HG03378 (cell line): ENCODE data around the gene OR8B8.
"Not testable (repeated sequence)": the region's sequence is repeated elsewhere in the genome, so short reads cannot be mapped to it uniquely, and the experiment has no call there.

ENCODE experiments used
- ATAC-seq: cut with Tn5 transposase; IDR thresholded peaks from one replicate; pipeline ENCODE4 v1.9.1; 2021; ENCODE audit warnings: mild to moderate bottlenecking, moderate library complexity; ENCODE audit not compliant: unreplicated experiment

The OR8B8 gene, protein sequence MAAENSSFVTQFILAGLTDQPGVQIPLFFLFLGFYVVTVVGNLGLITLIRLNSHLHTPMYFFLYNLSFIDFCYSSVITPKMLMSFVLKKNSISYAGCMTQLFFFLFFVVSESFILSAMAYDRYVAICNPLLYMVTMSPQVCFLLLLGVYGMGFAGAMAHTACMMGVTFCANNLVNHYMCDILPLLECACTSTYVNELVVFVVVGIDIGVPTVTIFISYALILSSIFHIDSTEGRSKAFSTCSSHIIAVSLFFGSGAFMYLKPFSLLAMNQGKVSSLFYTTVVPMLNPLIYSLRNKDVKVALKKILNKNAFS

DNA sequence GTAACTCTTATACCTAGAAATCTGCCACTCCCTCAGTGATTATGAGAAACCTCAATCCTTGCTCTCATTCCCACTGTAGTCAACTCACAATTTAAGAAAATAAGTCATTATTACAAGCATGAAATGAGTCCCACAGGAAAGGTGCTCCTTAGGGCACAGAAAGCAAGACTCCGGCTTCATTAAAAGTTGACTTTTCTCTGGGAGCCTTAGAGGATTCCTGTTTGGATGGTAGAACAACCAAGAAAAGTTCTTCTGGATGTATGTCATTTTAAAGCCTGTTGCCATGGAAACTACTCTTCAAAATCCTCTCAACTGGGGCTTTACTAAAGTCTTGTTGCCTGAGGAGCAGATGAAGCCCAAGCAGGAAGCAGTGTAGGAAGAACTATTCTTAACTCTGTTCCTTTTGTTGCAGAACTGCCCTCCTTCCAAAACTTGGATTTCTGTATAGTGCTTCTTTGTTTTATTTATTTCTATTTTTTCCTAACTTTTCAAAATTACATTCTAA is at the start of gene OR8B8:
TSS of gene OR8B8 (minus strand) at position 51 of the 505 bp plus-strand sequence. CDS start 4,611 bp downstream, outside the sequence.
- no peak for ATAC-seq

DNA sequence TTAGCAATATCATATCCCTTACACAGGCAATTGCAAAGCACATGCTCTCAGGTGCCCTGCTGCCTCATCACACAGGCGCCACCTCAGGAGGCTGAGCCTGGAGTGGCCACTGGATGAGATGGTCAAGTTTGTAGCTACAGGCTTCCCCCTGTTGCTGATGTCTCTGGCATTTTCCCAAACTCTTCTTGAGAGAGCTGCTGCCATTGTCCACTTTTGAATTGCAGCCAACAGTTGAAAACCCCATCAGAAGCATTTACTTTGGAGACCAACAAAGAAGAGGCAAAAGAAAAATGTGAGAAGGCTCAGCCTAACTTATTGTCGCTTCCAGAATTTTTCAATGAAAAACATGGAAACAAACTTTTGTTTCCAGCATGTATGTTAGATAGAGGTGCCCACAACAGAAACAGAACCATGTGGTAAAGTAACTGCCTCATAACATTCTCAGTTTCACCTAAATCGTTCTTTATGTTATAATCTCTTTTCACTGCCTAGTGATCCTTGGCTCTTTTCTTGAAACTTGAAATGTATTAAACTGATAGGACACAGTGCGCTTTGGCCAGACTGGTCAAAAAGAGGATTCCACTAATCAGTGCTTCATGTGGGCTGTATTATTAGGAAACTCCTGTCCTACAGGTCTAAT is 47.6 kb upstream of the OR8B8 start:
- no peak for ATAC-seq

- ATAC-seq = no peak
Observed at GRCh38 chr11:124483422-124483821, 37.9 kb upstream of the OR8B8 start.

- ATAC-seq = no peak
Observed at GRCh38 chr11:124482362-124483147, 37.1 kb upstream of the OR8B8 start.

DNA sequence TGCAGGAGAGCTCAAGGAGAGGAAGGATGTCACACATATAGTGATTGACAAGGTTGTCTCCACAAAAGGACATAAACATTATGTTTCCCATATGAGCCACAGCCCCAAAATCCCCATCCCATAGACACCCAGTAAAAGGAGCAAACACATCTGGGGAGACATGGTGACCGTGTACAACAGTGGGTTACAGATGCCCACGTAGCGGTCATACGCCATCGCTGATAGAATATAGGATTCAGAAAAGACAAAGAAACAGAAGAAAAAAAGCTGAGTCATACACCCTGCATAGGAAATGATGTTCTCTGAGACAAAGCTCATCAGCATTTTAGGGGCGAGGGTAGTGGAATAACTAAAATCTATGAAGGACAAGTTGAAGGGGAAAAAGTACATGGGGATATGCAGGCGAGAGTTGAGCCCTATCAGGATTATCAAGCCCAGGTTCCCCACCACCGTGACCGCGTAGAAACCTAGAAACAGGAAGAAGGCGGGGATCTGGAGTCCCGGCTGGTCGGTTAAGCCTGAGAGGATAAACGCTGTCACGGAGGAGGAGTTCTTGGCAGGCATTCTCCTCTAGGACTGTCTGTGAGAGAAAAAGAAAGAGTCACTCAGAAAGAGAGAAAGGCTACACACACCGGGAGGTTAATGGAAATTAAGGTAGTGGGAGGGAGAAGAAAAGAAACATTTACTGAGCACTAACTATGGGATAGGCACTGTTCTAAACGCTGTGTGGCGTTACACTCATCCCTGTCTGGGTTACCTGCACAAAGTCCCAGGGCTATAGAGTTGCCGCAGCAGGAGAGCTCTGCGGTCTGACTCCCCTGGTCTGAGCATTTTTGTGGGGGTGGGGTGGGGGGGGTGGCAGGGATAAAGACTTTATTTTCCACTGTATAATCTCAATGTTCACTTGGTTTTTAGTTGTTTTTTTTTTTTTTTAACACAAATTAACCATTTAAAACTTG is 36.1 kb upstream of the OR8B8 start:
- ATAC-seq = no peak

DNA sequence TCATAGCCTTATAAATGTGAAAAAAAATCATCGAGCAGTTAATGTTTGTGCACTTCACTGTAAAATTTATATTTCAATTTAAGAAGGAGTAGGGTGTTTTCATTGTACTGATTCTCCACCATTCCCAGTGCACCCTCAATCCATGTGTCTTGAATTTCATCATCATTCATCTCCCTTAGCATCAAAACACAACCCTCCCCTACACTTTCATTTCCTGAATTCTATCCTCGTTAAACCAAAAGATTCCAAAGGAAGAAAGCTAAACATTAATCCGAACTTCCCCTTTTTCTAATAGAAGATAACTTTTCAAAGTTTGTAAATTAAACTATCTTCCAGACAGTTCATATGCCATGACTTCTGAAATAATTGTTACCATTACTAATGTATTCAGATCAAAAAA is 34.1 kb upstream of the OR8B8 start:
- no peak for ATAC-seq

DNA sequence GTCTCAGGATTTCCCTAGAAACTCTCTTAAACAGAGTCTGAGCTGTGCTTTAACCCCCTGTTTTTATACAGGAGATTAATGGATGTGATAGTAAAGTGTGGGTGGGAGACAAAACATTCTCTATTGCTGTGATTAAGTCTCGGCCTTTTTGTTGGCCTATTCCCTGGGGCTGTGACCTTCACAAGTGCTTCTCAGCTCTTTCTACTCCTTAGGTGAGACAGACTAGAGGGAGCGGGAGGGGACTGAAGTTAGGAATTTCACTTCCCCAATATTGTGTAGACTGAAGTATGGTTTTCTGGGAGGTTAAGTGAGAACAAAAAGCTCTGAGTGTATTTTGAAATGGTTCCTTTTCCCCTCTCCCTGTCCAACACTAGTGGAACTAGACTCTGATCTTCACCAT is 29.8 kb upstream of the OR8B8 start:
- no peak for ATAC-seq

DNA sequence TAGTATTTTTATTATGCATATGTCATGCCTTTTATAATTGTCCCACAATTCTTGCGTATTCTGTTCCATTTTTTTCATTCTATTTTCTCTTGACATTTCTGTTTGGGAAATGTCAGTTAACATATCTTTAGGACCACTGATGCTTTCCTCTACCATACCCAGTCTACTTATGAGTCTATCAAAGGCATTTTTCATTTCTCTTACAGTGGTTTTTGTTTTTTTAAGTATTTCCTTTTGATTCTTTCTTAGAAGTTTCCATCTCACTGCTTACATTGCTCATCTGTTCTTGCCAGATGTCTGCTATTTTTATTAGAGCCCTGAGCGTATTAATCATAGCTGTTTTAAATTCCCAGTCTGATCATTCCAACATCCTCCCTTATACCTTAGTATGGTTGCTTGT is 29.3 kb upstream of the OR8B8 start:
- ATAC-seq = no peak

DNA sequence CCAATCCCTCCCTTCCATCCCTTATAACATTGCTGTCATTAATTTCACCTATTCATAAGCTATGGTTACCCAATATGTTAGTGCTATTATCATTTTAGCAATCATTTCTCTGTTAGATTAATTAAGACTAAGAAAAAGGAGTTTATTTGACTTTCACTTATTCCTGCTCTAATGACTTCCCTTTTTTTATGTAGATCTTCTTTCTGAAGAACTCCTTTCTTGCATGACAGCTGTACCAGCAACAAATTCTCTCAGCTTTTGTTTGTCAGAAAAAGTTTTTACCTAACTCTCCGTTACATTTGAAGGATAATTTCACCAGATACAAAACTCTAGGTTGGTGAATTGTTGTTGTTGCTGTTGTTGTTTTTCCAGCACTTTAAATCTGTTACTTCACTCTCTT is 28.6 kb upstream of the OR8B8 start:
- no peak for ATAC-seq

- ATAC-seq = no peak
Observed at GRCh38 chr11:124473476-124473875, 28.0 kb upstream of the OR8B8 start.

DNA sequence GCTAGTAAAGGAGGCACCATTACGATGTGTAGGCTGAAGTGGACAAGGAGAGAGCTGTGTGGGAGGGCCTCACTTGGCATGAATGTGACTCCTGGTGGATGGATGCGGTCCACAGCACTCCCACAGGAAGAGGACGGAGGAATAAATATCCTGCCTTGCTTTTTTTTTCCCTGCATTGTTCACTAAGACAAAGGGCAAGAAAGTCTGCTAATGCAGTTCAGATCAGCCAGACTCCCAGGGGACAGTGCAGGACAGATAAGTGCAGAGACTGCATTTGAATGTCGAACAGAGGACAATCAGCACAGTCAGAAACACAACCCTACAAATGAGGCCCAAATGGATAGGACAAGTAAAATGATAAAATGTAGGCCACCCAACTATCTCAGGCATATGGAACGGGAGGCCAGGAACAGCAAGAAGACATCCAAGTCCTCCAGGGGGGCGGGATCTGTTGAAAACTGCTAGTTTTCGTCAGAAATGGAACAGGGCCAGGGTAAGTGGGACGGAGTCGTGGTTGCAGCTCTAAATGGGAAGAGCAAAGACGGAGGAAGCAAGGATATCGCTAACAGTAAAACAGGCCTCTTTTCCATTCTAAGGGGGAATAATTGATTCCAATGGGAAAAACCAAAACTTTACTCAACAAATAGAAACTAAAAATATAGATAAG is 25.2 kb upstream of the OR8B8 start:
- no peak for ATAC-seq

- no peak for ATAC-seq
Observed at GRCh38 chr11:124467381-124467927, 22.0 kb upstream of the OR8B8 start.

DNA sequence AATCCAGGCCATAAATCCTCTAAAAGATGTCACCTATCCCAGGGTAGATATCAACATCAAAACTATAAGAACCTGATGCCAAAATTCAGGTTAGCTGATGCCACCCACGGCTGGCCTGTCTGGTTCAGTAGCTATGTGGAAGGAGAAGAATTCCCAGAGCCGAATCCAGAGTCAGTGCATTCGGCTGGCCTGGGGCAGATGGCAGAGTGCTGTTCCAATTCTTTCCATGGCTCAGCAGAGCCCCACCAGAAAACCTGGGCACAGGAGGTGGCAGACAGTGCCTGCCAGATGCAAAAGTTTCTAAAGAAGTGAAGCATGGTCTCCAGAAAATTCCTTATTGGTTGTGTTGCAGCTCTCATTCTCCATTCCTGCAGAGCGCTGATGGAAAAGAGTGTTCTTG is 19.9 kb upstream of the OR8B8 start:
- ATAC-seq = no peak

DNA sequence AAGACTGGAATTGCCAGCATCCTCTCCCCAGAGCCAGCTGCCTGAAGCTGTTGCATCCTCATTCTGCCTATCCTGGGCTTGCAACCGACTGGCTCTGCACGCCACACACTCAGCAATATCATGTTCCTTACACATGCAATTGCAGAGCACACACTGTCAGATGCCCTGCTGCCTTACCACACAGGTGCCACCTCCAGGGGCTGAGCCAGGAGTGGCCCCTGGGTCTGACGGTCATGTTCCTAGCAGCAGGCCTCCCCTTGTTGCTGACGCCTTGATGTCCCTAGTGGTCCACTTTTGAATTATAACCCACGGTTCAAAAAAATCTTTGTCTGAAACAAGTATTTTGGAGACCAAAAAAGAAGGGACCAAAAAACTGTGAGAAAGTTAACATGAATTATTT is 18.5 kb upstream of the OR8B8 start:
- ATAC-seq = no peak

GRCh38 chr11:124463324-124463723 is 17.8 kb upstream of the OR8B8 start:
- ATAC-seq = no peak

GRCh38 chr11:124460459-124460858 is 15.0 kb upstream of the OR8B8 start:
- ATAC-seq = no peak

DNA sequence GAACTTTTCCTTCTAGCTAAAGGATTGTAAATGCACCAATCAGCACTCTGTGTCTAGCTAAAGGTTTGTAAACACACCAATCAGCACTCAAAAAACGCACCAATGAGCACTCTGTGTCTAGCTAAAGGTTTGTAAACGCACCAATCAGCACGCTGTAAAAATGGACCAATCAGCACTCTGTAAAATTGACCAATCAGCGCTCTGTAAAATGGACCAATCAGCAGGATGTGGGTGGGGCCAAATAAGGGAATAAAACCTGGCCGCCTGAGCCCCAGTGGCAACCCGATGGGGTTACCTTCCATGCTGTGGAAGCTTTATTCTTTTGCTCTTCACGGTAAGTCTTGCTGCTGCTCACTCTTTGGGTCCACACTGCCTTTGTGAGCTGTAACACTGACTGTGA is 13.9 kb upstream of the OR8B8 start:
- not testable (repeated sequence) for ATAC-seq

DNA sequence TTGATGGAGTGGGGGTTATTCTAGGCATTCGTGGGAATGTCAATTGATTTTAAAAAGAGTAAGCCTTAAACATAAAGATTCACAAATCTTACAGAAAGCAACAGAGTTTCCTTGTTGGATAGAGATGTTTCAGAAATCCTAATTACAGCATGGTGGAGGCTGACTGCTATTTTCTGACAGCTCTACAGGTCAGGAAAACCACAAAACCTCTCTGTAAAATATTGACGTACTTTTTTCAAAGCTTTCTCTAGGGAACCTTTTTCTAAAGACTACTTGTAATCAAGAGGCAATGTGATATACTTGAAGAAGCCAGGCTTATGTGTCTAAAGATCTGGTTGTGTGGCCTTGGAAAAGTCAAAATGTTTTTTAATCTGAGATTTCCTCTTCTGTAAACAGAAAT is 9.1 kb upstream of the OR8B8 start:
- no peak for ATAC-seq

DNA sequence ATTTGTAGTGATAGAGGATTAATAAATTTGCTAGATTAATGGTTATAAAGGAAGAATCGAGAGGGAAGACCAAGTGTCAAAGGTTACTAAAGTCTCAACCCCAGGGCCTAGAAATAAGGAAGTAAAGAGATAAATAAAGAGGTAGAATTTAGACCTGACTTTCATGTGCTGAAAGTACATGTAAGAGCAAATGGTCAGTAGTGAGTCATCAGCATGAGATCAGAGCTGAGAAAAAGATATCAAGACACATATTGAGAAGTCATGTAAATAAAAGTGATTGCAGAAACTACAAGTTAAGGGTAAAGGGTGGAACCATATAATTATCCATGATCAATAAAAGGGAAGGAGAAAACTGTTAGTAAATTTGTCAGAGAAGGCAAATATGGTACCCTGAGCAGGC is 1.4 kb upstream of the OR8B8 start:
- ATAC-seq = no peak

DNA sequence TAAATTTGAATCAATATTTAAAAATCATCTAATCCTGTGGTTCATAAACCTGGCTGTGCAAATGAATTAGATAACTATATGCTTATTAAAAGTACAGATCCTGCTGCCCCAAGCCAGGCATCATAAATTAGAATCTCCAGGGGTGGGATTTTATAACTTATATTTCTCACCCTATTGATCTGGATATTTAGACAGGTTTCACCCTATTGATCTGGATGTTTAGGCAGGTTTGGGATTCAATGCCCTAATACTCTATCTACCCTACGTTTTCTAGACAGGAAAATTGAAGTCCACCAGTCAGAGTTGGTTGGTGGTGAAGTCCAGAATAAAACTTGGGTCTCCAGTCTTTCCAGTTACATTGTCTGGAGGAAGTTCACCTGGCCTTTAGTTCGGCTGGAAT is 2.6 kb downstream of the OR8B8 start:
- ATAC-seq = no peak
